Fibroblast of the aortic adventitia (primary cell): ENCODE results near the gene FANCI. TPM values are rescaled to one million over a fixed set of nuclear protein-coding genes. Genes with fewer than 3 reads are reported as not detected.

Source experiments
- DNase-seq: peaks from one replicate; pipeline ENCODE4 v3.0.0-alpha.2; 2010; ENCODE audit warnings: low read depth
- H3K4me3 ChIP-seq: 2 replicates; pipeline ENCODE4 v1.5.1; 2011; ENCODE audit warnings: low read depth, mild to moderate bottlenecking, control low read depth, low read length, moderate library complexity
- total RNA-seq: library from RNA; depleted of rRNA; stranded (reverse); fragments of >200 nt; gene quantifications from 2 replicates; pipeline ENCODE4 v1.2.3, GENCODE V29; 2012; ENCODE audit warnings: low replicate concordance
- TF ChIP-seq, protein P1 (sequence below): IDR thresholded peaks from 2 replicates; pipeline ENCODE4 v1.5.1; 2011; ENCODE audit warnings: mild to moderate bottlenecking, low read length, control low read depth, inconsistent platforms; ENCODE audit not compliant: insufficient read depth

FANCI gene
- total RNA-seq, 1 donor: 57.8 TPM

- TF ChIP-seq, protein P1, sequence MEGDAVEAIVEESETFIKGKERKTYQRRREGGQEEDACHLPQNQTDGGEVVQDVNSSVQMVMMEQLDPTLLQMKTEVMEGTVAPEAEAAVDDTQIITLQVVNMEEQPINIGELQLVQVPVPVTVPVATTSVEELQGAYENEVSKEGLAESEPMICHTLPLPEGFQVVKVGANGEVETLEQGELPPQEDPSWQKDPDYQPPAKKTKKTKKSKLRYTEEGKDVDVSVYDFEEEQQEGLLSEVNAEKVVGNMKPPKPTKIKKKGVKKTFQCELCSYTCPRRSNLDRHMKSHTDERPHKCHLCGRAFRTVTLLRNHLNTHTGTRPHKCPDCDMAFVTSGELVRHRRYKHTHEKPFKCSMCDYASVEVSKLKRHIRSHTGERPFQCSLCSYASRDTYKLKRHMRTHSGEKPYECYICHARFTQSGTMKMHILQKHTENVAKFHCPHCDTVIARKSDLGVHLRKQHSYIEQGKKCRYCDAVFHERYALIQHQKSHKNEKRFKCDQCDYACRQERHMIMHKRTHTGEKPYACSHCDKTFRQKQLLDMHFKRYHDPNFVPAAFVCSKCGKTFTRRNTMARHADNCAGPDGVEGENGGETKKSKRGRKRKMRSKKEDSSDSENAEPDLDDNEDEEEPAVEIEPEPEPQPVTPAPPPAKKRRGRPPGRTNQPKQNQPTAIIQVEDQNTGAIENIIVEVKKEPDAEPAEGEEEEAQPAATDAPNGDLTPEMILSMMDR: no peak
- DNase-seq: no peak
- no peak overlapping the region for H3K4me3 ChIP-seq
Measured at GRCh38 chr15:89198196-89198595, 45.6 kb upstream of the FANCI start.

DNA sequence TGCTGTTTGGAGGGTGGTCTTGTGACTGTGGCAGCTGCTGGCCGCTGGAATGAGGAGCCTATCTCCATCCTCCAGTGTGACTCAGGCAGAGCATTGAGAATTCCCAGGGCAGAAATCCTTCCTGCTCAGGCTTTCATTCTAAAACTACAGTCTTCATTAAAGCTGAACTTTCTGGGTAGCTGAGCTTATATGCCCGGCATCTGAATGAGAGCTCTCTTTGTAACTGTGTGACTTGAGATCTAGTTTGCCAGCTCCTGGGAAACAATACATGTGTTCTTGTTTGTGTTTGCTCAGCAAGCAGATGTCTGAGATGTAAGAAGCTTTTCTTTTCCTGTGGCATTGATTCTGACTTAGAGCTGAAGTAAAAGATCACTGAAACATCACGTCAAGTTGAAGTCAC, 44.8 kb upstream of the FANCI start:
- TF ChIP-seq, protein P1: no peak
- no peak for DNase-seq
- no peak overlapping the region for H3K4me3 ChIP-seq

GRCh38 chr15:89199746-89200145, 44.0 kb upstream of the FANCI start:
- DNase-seq: no peak
- TF ChIP-seq, protein P1: no peak
- no peak overlapping the region for H3K4me3 ChIP-seq

GRCh38 chr15:89200182-89200581, 43.6 kb upstream of the FANCI start:
- TF ChIP-seq, protein P1: no peak
- DNase-seq: no peak
- H3K4me3 ChIP-seq: no peak overlapping the region

GRCh38 chr15:89201465-89202005, 42.2 kb upstream of the FANCI start:
- H3K4me3 ChIP-seq: no peak overlapping the region
- TF ChIP-seq, protein P1: no peak
- DNase-seq: no peak

DNA sequence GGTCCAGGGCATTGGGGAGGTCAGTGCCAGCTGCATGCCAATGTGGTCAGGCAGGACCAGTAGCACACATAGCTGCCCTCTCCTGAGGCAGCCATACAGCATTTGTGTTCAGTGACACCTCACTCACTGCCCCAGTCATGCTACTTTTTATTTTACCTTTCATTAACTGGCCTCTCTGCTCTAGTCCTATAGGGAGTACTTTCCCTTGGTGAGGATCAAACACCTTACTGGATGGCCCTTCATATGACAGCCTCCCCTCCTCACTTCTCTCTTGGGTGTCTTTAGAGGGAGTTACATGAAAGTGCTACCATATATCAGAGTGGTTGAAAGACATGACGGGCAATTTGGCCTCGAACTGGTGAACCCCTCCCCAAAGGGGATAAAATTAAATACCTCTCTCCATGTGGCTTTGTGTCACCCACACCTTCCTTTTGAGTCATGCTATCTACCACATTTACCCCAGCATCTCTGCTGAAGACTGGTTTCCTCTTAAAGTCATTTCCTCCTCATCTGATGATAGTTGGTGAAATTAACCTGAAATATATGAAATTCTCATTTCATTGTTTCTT, 40.0 kb upstream of the FANCI start:
- TF ChIP-seq, protein P1: no peak
- H3K4me3 ChIP-seq: no peak overlapping the region
- DNase-seq: no peak
